H1 (cell line): Measurements from ENCODE around the gene SLC37A2. TPM values are rescaled to one million over a fixed set of nuclear protein-coding genes. Genes with fewer than 3 reads are reported as not detected.

Source experiments
- CTCF ChIA-PET: fragments of 300-600 bp; sonication (Branson Sonifier 250); formaldehyde crosslinking; loops from one replicate; lab custom pipeline; 2021; ENCODE audit not compliant: partially characterized antibody; lab: Charles Lee
- POLR2A ChIA-PET: fragments of 300-600 bp; sonication (Branson Sonifier 250); formaldehyde crosslinking; loops from one replicate; lab custom pipeline; 2021; ENCODE audit warnings: inconsistent platforms; ENCODE audit not compliant: partially characterized antibody; lab: Charles Lee
- DNase-seq, 2 experiments: peaks; one replicate each; pipeline versions ENCODE4 v3.0.0 to v3.0.0-alpha.2; 2010 to 2022; ENCODE audit warnings: low spot score in 2 of 2, low read depth in 1 of 2, mixed read lengths in 1 of 2
- FAIRE-seq: peaks from 2 replicates; lab custom pipeline; 2011; peaks lifted over from hg19 to GRCh38; lab: Jason Lieb, UNC
- H2AFZ ChIP-seq: 2 replicates; pipeline ENCODE4 v1.8.1; 2012; ENCODE audit warnings: low read length, inconsistent platforms
- H2AK5ac ChIP-seq: 2 replicates; pipeline ENCODE4 v1.6.1; 2013; ENCODE audit warnings: low read depth, low read length
- H2BK120ac ChIP-seq: replicated peaks from 2 replicates; pipeline ENCODE3; 2013; ENCODE audit warnings: low read depth, low read length, inconsistent platforms
- H2BK12ac ChIP-seq: 2 replicates; pipeline ENCODE4 v1.6.1; 2013; ENCODE audit warnings: low read depth, low read length
- H2BK15ac ChIP-seq: 2 replicates; pipeline ENCODE4 v1.6.1; 2013; ENCODE audit warnings: low read length
- H2BK20ac ChIP-seq: 2 replicates; pipeline ENCODE4 v1.6.1; 2013; ENCODE audit warnings: low read length
- H2BK5ac ChIP-seq: 2 replicates; pipeline ENCODE4 v1.6.1; 2013; ENCODE audit warnings: low read depth, low read length
- H3K14ac ChIP-seq: 2 replicates; pipeline ENCODE4 v1.6.1; 2013; ENCODE audit warnings: inconsistent platforms; ENCODE audit not compliant: insufficient read length
- H3K18ac ChIP-seq: 2 replicates; pipeline ENCODE4 v1.6.1; 2013; ENCODE audit warnings: low read length; ENCODE audit errors: extremely low read depth
- H3K23ac ChIP-seq: 2 replicates; pipeline ENCODE4 v1.6.1; 2013; ENCODE audit warnings: inconsistent platforms; ENCODE audit not compliant: insufficient read length
- H3K23me2 ChIP-seq: 2 replicates; pipeline ENCODE4 v1.6.1; 2013; ENCODE audit warnings: low read depth, low read length
- H3K27ac ChIP-seq: 2 replicates; pipeline ENCODE4 v1.6.1; 2011; ENCODE audit warnings: low read depth, low read length, inconsistent platforms
- H3K27me3 ChIP-seq, 4 experiments: replicated peaks in 1 of 4; 1 replicate in 1 of 4; 2 replicates in 3 of 4; pipeline versions ENCODE4 v1.6.1 to v1.8.1; 2011 to 2013; ENCODE audit warnings: low read length in 3 of 4, mild to moderate bottlenecking in 3 of 4, inconsistent platforms in 2 of 4, mixed read lengths in 2 of 4, moderate library complexity in 1 of 4; ENCODE audit not compliant: control insufficient read depth in 3 of 4, insufficient read depth in 3 of 4; ENCODE audit errors: extremely low read depth in 1 of 4
- H3K36me3 ChIP-seq, 4 experiments: 2 replicates each; pipeline versions ENCODE4 v1.6.1 to v1.8.1; 2011 to 2013; ENCODE audit warnings: mild to moderate bottlenecking in 4 of 4, low read length in 3 of 4, moderate library complexity in 2 of 4, control low read depth in 1 of 4, inconsistent platforms in 1 of 4; ENCODE audit not compliant: insufficient read depth in 4 of 4, control insufficient read depth in 2 of 4
- H3K4ac ChIP-seq: replicated peaks from 2 replicates; pipeline ENCODE3; 2013; ENCODE audit warnings: low read length, low read depth, mixed read lengths, inconsistent platforms; ENCODE audit not compliant: insufficient read length
- H3K4me1 ChIP-seq, 4 experiments: replicated peaks in 1 of 4; 1 replicate in 1 of 4; 2 replicates in 3 of 4; pipeline versions ENCODE4 v1.6.1 to v1.8.1; 2011 to 2013; ENCODE audit warnings: low read length in 3 of 4, inconsistent platforms in 2 of 4, mixed read lengths in 1 of 4; ENCODE audit not compliant: insufficient read depth in 4 of 4, control insufficient read depth in 3 of 4
- H3K4me2 ChIP-seq, 2 experiments: 2 replicates each; pipeline versions ENCODE4 v1.6.1 to v1.8.1; 2011 to 2013; ENCODE audit warnings: low read depth in 2 of 2, low read length in 2 of 2, control low read depth in 1 of 2, inconsistent platforms in 1 of 2, mild to moderate bottlenecking in 1 of 2; ENCODE audit not compliant: insufficient read depth in 1 of 2
- H3K4me3 ChIP-seq, 4 experiments: fragments of 200-600, 300-600 bp in 1 of 4; sonication (generic), shearing (Covaris generic), sonication (Bioruptor Twin) in 1 of 4; 2 replicates each; pipeline versions ENCODE4 v1.5.1 to v1.8.1; 2011 to 2016; ENCODE audit warnings: low read length in 4 of 4, low read depth in 3 of 4, control low read depth in 2 of 4, inconsistent platforms in 2 of 4, mild to moderate bottlenecking in 2 of 4, mixed read lengths in 1 of 4, moderate library complexity in 1 of 4; ENCODE audit not compliant: insufficient read depth in 2 of 4; ENCODE audit errors: extremely low read depth in 1 of 4
- H3K56ac ChIP-seq: replicated peaks from 2 replicates; pipeline ENCODE3; 2013; ENCODE audit warnings: low read depth, mild to moderate bottlenecking, mixed read lengths, low read length, inconsistent platforms; ENCODE audit not compliant: insufficient read length
- H3K79me1 ChIP-seq: 2 replicates; pipeline ENCODE4 v1.6.1; 2013; ENCODE audit warnings: low read depth, low read length, control low read depth
- H3K79me2 ChIP-seq, 2 experiments: 2 replicates each; pipeline versions ENCODE4 v1.6.1 to v1.8.1; 2012 to 2013; ENCODE audit warnings: low read length in 2 of 2, mild to moderate bottlenecking in 2 of 2, inconsistent platforms in 1 of 2; ENCODE audit not compliant: insufficient read depth in 2 of 2, control insufficient read depth in 1 of 2
- H3K9ac ChIP-seq, 4 experiments: replicated peaks in 1 of 4; 1 replicate in 1 of 4; 2 replicates in 3 of 4; pipeline versions ENCODE4 v1.6.1 to v1.8.1; 2011 to 2013; ENCODE audit warnings: low read depth in 3 of 4, low read length in 3 of 4, control low read depth in 2 of 4, mild to moderate bottlenecking in 2 of 4, moderate library complexity in 2 of 4, inconsistent platforms in 1 of 4; ENCODE audit errors: extremely low read depth in 1 of 4
- H3K9me3 ChIP-seq, 2 experiments: 2 replicates each; pipeline versions ENCODE4 v1.6.1 to v1.8.1; 2012 to 2013; ENCODE audit warnings: mild to moderate bottlenecking in 2 of 2, moderate library complexity in 2 of 2, control low read depth in 1 of 2, inconsistent platforms in 1 of 2, low read depth in 1 of 2, low read length in 1 of 2, mixed read lengths in 1 of 2; ENCODE audit not compliant: insufficient read depth in 2 of 2
- H4K20me1 ChIP-seq, 2 experiments: replicated peaks in 1 of 2; 2 replicates each; pipeline versions ENCODE3 to v1.8.1; 2011 to 2013; ENCODE audit warnings: inconsistent platforms in 2 of 2, low read length in 2 of 2, mild to moderate bottlenecking in 1 of 2; ENCODE audit not compliant: insufficient read depth in 2 of 2, control insufficient read depth in 1 of 2
- H4K5ac ChIP-seq: 2 replicates; pipeline ENCODE4 v1.6.1; 2013; ENCODE audit warnings: low read length, low read depth, mixed read lengths, inconsistent platforms; ENCODE audit not compliant: insufficient read length
- H4K8ac ChIP-seq: 2 replicates; pipeline ENCODE4 v1.8.0; 2013; ENCODE audit warnings: mild to moderate bottlenecking, moderate library complexity, low read length, inconsistent platforms; ENCODE audit not compliant: insufficient read depth; ENCODE audit errors: extremely low read depth
- H4K91ac ChIP-seq: replicated peaks from 2 replicates; pipeline ENCODE3; 2013; ENCODE audit warnings: low read length, mixed read lengths, inconsistent platforms; ENCODE audit not compliant: insufficient read length
- BACH1 ChIP-seq: IDR thresholded peaks from 2 replicates; pipeline ENCODE4 v1.6.1; 2012; ENCODE audit warnings: low read length, improper control_type of control experiment
- BCL11A ChIP-seq, 2 experiments: IDR thresholded peaks; one replicate each; pipeline ENCODE4 v1.6.1; 2011; ENCODE audit warnings: low read depth in 2 of 2, low read length in 2 of 2, mild to moderate bottlenecking in 2 of 2
- CHD1 ChIP-seq: IDR thresholded peaks from 2 replicates; pipeline ENCODE4 v1.6.1; 2012; ENCODE audit warnings: low read depth, low read length, improper control_type of control experiment
- CHD2 ChIP-seq: IDR thresholded peaks from 2 replicates; pipeline ENCODE4 v1.6.1; 2012; ENCODE audit warnings: low read length, improper control_type of control experiment
- RNF2 ChIP-seq: fragments of 200-900, 300-1000 bp; sonication (generic); IDR thresholded peaks from 2 replicates; pipeline ENCODE4 v1.7.1; 2016; ENCODE audit warnings: borderline replicate concordance, low read depth, mild to moderate bottlenecking, antibody characterized with exemption, low read length; ENCODE audit not compliant: poor library complexity, severe bottlenecking; ENCODE audit errors: missing control alignments
- SIN3A ChIP-seq, 2 experiments: IDR thresholded peaks in 1 of 2; conservative IDR thresholded peaks in 1 of 2; 2 replicates each; pipeline ENCODE4 v1.6.1; 2011 to 2012; ENCODE audit warnings: low read length in 2 of 2, improper control_type of control experiment in 1 of 2, low read depth in 1 of 2, mild to moderate bottlenecking in 1 of 2
- SIRT6 ChIP-seq: IDR thresholded peaks from one replicate; pipeline ENCODE4 v1.7.1; 2012; ENCODE audit warnings: low read length, inconsistent platforms
- SIX5 ChIP-seq: IDR thresholded peaks from 2 replicates; pipeline ENCODE4 v1.6.1; 2011; ENCODE audit warnings: mild to moderate bottlenecking, low read depth, low read length
- SRF ChIP-seq: IDR thresholded peaks from 2 replicates; pipeline ENCODE4 v1.6.1; 2011; ENCODE audit warnings: mild to moderate bottlenecking, low read depth, low read length, moderate library complexity
- USF2 ChIP-seq: IDR thresholded peaks from 2 replicates; pipeline ENCODE4 v1.6.1; 2011; ENCODE audit warnings: low read length, improper control_type of control experiment
- WGBS, 2 experiments: shearing (Covaris generic) in 1 of 2; methylation state at CpG; one replicate each; pipeline versions ENCODE4 v1.1.6 to v1.1.7; 2013 to 2015; ENCODE audit warnings: low lambda C conversion rate in 2 of 2, mixed read lengths in 2 of 2, inconsistent platforms in 1 of 2, low coverage in 1 of 2, missing lambda C conversion rate in 1 of 2; ENCODE audit not compliant: insufficient replicate concordance in 2 of 2, insufficient coverage in 1 of 2, insufficient read length in 1 of 2; ENCODE audit errors: extremely low coverage in 1 of 2, missing lambda C conversion rate in 1 of 2; 5-methylcytosine and 5-hydroxymethylcytosine counted together
- polyA plus RNA-seq, 7 experiments: library from polyadenylated mRNA; depleted of rRNA in 3 of 7; stranded (reverse) in 5 of 7; unstranded in 2 of 7; fragments of >200 nt in 5 of 7; fragments of 200-250 nt in 2 of 7; gene quantifications; 1 replicate in 5 of 7; 2 replicates in 1 of 7; 4 replicates in 1 of 7; pipeline versions ENCODE4 v1.2.1 to v1.2.3, GENCODE V29; 2011 to 2013; ENCODE audit warnings: missing spikeins in 2 of 7, mixed read lengths in 2 of 7
- total RNA-seq: library from RNA; stranded (reverse); fragmentation: NEBNext Ultra II Directional; extraction: Animal tissue kit (Norgen Biotek cat#: 25700); gene quantifications from 2 replicates; pipeline ENCODE4 v1.2.1, GENCODE V29; 2021

Gene SLC37A2
- total and polyA plus RNA-seq, 2 of the 8 experiments (the other 6 are each of a cell fraction or from before 2014, with no cell fraction given) = 1.3 to 1.9 TPM

GRCh38 chr11:125132596-125132995 lies 69.5 kb downstream of the SLC37A2 start:
- no peak overlapping the region for H3K9ac ChIP-seq
- H3K4me2 ChIP-seq = no peak overlapping the region
- no peak for DNase-seq
- no peak overlapping the region for H4K8ac ChIP-seq
- H2BK15ac ChIP-seq = no peak overlapping the region
- no peak overlapping the region for H3K14ac ChIP-seq
- WGBS, 2 experiments = 78% methylated on average over 7 of the region's 7 CpGs; no CpG with 5 or more reads in 1 of the 2 experiments
- no peak overlapping the region for H4K91ac ChIP-seq
- no peak overlapping the region for H2AK5ac ChIP-seq
- no peak overlapping the region for H3K4ac ChIP-seq
- H2BK120ac ChIP-seq = no peak overlapping the region
- H3K9me3 ChIP-seq = no peaks in the 10 kb centered on the region
- ChIA-PET POLR2A (no interaction called here), CTCF (interaction anchor here (1.1 to 2.4 kb wide), 7 partner anchors 8 to 175 kb away, joined by 3 to 10 read pairs (median 4); no protein-coding TSS in a partner anchor)
- no peaks in the 10 kb centered on the region for H3K27me3 ChIP-seq
- H3K18ac ChIP-seq = no peak overlapping the region
- H3K4me3 ChIP-seq = no peak overlapping the region
- H2AFZ ChIP-seq = no peak overlapping the region
- no peaks in the 10 kb centered on the region for H3K36me3 ChIP-seq
- no peak overlapping the region for H2BK20ac ChIP-seq
- no peak overlapping the region for H2BK5ac ChIP-seq
- H3K23ac ChIP-seq = no peak overlapping the region
- no peak overlapping the region for H4K5ac ChIP-seq
- no peak overlapping the region for H2BK12ac ChIP-seq
- FAIRE-seq = no peak
- H3K27ac ChIP-seq = no peak overlapping the region
- no peak overlapping the region for H3K56ac ChIP-seq
- peaks cover 0 to 2% (median under 1%) of the 10 kb centered on the region in 4 experiments; a peak in 3 of 7 replicates for H3K4me1 ChIP-seq
- H3K79me2 ChIP-seq = no peaks in the 10 kb centered on the region; a peak in 1 of 4 replicates
- no peak for TF ChIP-seq BCL11A (IDR thresholded peaks at IDR 0.05; ENCODE audit: low read depth in 2 of 2, low read length in 2 of 2)
- no peak for TF ChIP-seq SIRT6
- no peak for TF ChIP-seq SRF
- no peak for TF ChIP-seq BACH1
- no peak for TF ChIP-seq CHD2
- no peak for TF ChIP-seq USF2
- no peak for TF ChIP-seq RNF2
- TF ChIP-seq SIX5 = no peak
- TF ChIP-seq SIN3A (conservative IDR thresholded peaks at IDR 0.05 in 1 of 2, IDR thresholded peaks at IDR 0.05 in 1 of 2; ENCODE audit: low read depth in 1 of 2, low read length in 2 of 2) = no peak
- no peak for TF ChIP-seq CHD1
- TF ChIP-seq, all 59 proteins: peak for 0
- no peaks in the 10 kb centered on the region; the same call in 1 of the 2 replicates for H3K23me2 ChIP-seq
- H3K79me1 ChIP-seq = no peaks in the 10 kb centered on the region
- H4K20me1 ChIP-seq = no peaks in the 10 kb centered on the region
